H1 (cell line): Measurements from ENCODE around the gene GMFB. TPM values are rescaled to one million over a fixed set of nuclear protein-coding genes. Genes with fewer than 3 reads are reported as not detected.

Experiments
- BACH1 ChIP-seq: IDR thresholded peaks from 2 replicates; pipeline ENCODE4 v1.6.1; 2012; ENCODE audit warnings: low read length, improper control_type of control experiment
- BCL11A ChIP-seq, 2 experiments: IDR thresholded peaks; one replicate each; pipeline ENCODE4 v1.6.1; 2011; ENCODE audit warnings: low read depth in 2 of 2, low read length in 2 of 2, mild to moderate bottlenecking in 2 of 2
- CREB1 ChIP-seq: IDR thresholded peaks from 2 replicates; pipeline ENCODE4 v1.6.1; 2012; ENCODE audit warnings: inconsistent platforms
- CTCF ChIP-seq, 3 experiments: IDR thresholded peaks; 1 replicate in 2 of 3; 2 replicates in 1 of 3; pipeline versions ENCODE4 v1.5.1 to v1.6.1; 2011; ENCODE audit warnings: low read length in 3 of 3, mild to moderate bottlenecking in 3 of 3, inconsistent platforms in 2 of 3, low read depth in 1 of 3, moderate library complexity in 1 of 3; ENCODE audit not compliant: insufficient read depth in 1 of 3; ENCODE audit errors: control extremely low read depth in 1 of 3
- GTF2F1 ChIP-seq: IDR thresholded peaks from 2 replicates; pipeline ENCODE4 v1.6.1; 2012; ENCODE audit warnings: low read depth, low read length, improper control_type of control experiment, borderline replicate concordance
- HDAC2 ChIP-seq, 2 experiments: fragments of 300-600 bp in 1 of 2; sonication (generic) in 1 of 2; IDR thresholded peaks; 2 replicates each; pipeline ENCODE4 v1.6.1; 2011 to 2012; ENCODE audit warnings: low read depth in 2 of 2, low read length in 2 of 2, mild to moderate bottlenecking in 2 of 2, moderate library complexity in 2 of 2, borderline replicate concordance in 1 of 2, inconsistent platforms in 1 of 2
- KDM5A ChIP-seq: fragments of 200-600 bp; IDR thresholded peaks from 2 replicates; pipeline ENCODE4 v1.7.1; 2012; ENCODE audit warnings: mild to moderate bottlenecking, low read length, inconsistent platforms, mixed read lengths
- NRF1 ChIP-seq: IDR thresholded peaks from 2 replicates; pipeline ENCODE4 v1.6.1; 2011; ENCODE audit warnings: mild to moderate bottlenecking, low read depth, low read length, improper control_type of control experiment
- SIN3A ChIP-seq, 2 experiments: IDR thresholded peaks in 1 of 2; conservative IDR thresholded peaks in 1 of 2; 2 replicates each; pipeline ENCODE4 v1.6.1; 2011 to 2012; ENCODE audit warnings: low read length in 2 of 2, improper control_type of control experiment in 1 of 2, low read depth in 1 of 2, mild to moderate bottlenecking in 1 of 2
- SP2 ChIP-seq: IDR thresholded peaks from 2 replicates; pipeline ENCODE4 v1.6.1; 2012; ENCODE audit warnings: mild to moderate bottlenecking, low read length, inconsistent platforms
- TAF1 ChIP-seq: IDR thresholded peaks from 2 replicates; pipeline ENCODE4 v1.6.1; 2011; ENCODE audit warnings: mild to moderate bottlenecking, low read depth, low read length
- TAF7 ChIP-seq: optimal IDR thresholded peaks from 2 replicates; pipeline ENCODE3; 2011; ENCODE audit warnings: low read depth, mild to moderate bottlenecking, inconsistent platforms, low read length, moderate library complexity, borderline replicate concordance
- TBP ChIP-seq: IDR thresholded peaks from 2 replicates; pipeline ENCODE4 v1.6.1; 2011; ENCODE audit warnings: low read depth, low read length, improper control_type of control experiment
- TCF12 ChIP-seq: IDR thresholded peaks from 2 replicates; pipeline ENCODE4 v1.6.1; 2011; ENCODE audit warnings: low read depth, mild to moderate bottlenecking, low read length
- ZNF274 ChIP-seq: IDR thresholded peaks from 2 replicates; pipeline ENCODE4 v1.7.0; 2012; ENCODE audit warnings: low read length, borderline replicate concordance; ENCODE audit errors: extremely low read depth
- polyA plus RNA-seq, 7 experiments: library from polyadenylated mRNA; depleted of rRNA in 3 of 7; stranded (reverse) in 5 of 7; unstranded in 2 of 7; fragments of >200 nt in 5 of 7; fragments of 200-250 nt in 2 of 7; gene quantifications; 1 replicate in 5 of 7; 2 replicates in 1 of 7; 4 replicates in 1 of 7; pipeline versions ENCODE4 v1.2.1 to v1.2.3, GENCODE V29; 2011 to 2013; ENCODE audit warnings: missing spikeins in 2 of 7, mixed read lengths in 2 of 7
- total RNA-seq: library from RNA; stranded (reverse); fragmentation: NEBNext Ultra II Directional; extraction: Animal tissue kit (Norgen Biotek cat#: 25700); gene quantifications from 2 replicates; pipeline ENCODE4 v1.2.1, GENCODE V29; 2021

The GMFB gene
- total and polyA plus RNA-seq, 2 of the 8 experiments (the other 6 are each of a cell fraction or from before 2014, with no cell fraction given), result 17.9 to 77.3 TPM

DNA sequence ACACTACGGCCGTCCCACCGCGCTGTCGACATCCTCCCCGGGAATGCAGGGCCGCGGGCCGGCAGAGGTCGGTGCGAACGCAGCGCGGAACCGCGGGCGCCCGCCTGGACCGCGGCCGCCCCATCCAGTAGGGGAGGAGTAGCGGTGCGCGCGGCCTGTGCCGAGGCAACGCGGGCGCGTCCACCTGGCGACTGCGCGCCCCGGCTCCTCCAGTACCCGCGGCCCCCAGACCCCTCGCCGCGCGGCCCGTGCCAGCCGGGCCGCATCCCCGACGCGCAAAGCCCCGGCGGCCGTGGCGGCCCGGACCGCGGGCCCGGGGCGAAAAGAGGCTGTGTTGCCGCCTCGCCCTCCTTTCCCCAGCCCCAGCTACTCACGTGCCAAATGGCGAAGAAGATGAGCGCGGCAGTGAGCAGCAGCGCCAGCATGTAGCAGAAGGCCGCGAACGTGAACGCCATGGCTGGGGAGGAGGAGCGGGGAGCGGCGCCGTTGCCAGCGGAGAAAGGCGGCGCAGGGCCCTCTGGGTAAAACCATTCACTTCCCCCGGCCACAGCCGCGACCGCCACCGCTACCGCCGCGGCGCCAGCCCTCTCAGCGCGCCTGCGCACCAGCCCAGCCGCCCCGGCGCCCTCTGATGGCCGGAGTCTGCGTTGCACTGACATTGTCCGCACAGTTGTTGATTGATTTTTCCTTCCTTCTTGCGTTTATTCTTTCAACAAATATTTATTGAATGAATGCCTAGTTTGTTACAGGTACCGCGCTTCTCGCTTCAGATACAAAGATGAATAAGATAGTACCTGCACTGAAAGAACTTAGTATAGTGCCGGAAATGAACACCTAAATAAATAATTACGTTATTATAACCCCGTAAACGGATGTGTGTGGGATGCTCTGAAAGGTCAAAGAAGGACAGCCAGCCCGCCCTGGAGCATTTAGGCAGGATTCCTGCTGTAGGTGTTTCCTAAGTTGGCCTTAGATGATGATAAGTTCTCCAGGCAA is 47.6 kb downstream of the GMFB start, which contains the start of gene CNIH1 (continued):
- no peak for TF ChIP-seq BCL11A (IDR thresholded peaks at IDR 0.05; ENCODE audit: low read depth in 2 of 2, low read length in 2 of 2)
- peak; percentile 67 for TF ChIP-seq TBP
- no peak for TF ChIP-seq TCF12
- no peak for TF ChIP-seq GTF2F1
- TF ChIP-seq NRF1, result peak; percentile 84
- TF ChIP-seq SP2, result no peak
- no peak for TF ChIP-seq HDAC2 (IDR thresholded peaks at IDR 0.05; ENCODE audit: borderline replicate concordance in 1 of 2, low read depth in 2 of 2, low read length in 2 of 2)
- peak in 1 of 2 experiments; percentile 57; a peak in 2 of 4 replicates for TF ChIP-seq SIN3A (conservative IDR thresholded peaks at IDR 0.05 in 1 of 2, IDR thresholded peaks at IDR 0.05 in 1 of 2; ENCODE audit: low read depth in 1 of 2, low read length in 2 of 2)
- TF ChIP-seq TAF1, result peak; percentile 76
- no peak for TF ChIP-seq BACH1
- TF ChIP-seq KDM5A, result no peak
- TF ChIP-seq CREB1, result peak; percentile 5; the same call in 1 of the 2 replicates
- no peak for TF ChIP-seq ZNF274
- peak; percentile 82 to 92 (median 86) for TF ChIP-seq CTCF (IDR thresholded peaks at IDR 0.05; ENCODE audit: control extremely low read depth in 1 of 3, insufficient read depth in 1 of 3, low read depth in 1 of 3, low read length in 3 of 3)
- TF ChIP-seq TAF7, result peak; percentile 84
